Stimulated activated CD4-positive, alpha-beta T cell treated with anti-CD3 and anti-CD28 coated beads, TNF-alpha, amount 100 ng/mL, for 24 hours (primary cell): ENCODE data around the gene F2RL1.
"Not testable (repeated sequence)": the region's sequence is repeated elsewhere in the genome, so short reads cannot be mapped to it uniquely, and the experiment has no call there.

ENCODE experiments used
- DNase-seq, 3 experiments: peaks; one replicate each; pipeline ENCODE4 v3.0.0-alpha.2; 2020; ENCODE audit warnings: low read depth in 3 of 3

The F2RL1 gene

GRCh38 chr5:76849419-76850291, 30.8 kb downstream of the F2RL1 start, which contains the start of gene S100Z:
Gene S100Z (plus strand): TSS chr5:76850014. CDS start chr5:76875360, 25,346 bp downstream.
- peak in 2 of 3 experiments; percentile 16 to 38 for DNase-seq

- no peak for DNase-seq
These were observed 31.8 kb downstream of the F2RL1 start for GRCh38 chr5:76850543-76851145.

- no peak for DNase-seq
These were observed 33.0 kb downstream of the F2RL1 start for GRCh38 chr5:76851728-76852369.

- DNase-seq: no peak
These were observed 33.9 kb downstream of the F2RL1 start for GRCh38 chr5:76852772-76853171.

DNA sequence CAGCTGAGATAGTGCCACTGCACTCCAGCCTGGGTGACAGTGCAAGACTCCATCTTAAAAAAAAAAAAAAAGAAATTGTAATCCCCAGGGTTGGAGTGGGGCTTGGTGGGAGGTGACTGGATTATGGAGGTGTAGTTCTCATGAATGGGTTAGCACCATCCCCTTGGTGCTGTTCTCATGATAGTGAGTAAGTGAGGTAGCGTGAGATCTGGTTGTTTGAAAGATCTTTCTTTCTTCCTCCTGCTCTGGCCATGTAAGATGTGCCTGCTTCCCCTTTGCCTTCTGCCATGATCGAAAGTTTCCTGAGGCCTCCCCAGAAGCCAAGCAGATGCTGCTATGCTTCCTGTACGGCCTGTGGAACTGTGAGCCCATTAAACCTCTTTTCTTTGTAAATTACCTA, 34.9 kb downstream of the F2RL1 start:
- DNase-seq: not testable (repeated sequence)

- no peak for DNase-seq
These were observed 35.8 kb downstream of the F2RL1 start for GRCh38 chr5:76854644-76855043.

GRCh38 chr5:76855501-76855900, 36.7 kb downstream of the F2RL1 start:
- DNase-seq: not testable (repeated sequence)

DNA sequence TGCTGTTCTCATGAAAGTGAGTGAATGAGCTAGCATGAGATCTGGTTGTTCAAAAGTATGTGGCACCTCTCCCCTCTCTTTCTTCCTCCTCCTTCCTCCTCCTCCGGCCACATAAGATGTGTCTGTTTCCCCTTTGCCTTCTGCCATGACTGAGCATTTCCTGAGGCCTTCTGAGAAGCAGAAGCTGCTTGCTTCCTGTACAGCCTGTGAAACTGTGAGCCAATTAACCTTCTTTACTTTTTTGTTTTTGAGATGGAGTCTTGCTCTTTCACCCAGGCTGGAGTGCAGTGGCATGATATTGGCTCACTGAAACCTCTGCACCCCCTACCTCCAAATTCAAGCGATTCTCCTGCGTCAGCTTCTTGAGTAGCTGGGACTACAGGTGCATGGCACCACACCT, 37.1 kb downstream of the F2RL1 start:
- peak in 1 of 3 experiments; percentile 8 for DNase-seq

GRCh38 chr5:76856800-76857199, 38.0 kb downstream of the F2RL1 start:
- DNase-seq: not testable (repeated sequence)

DNA sequence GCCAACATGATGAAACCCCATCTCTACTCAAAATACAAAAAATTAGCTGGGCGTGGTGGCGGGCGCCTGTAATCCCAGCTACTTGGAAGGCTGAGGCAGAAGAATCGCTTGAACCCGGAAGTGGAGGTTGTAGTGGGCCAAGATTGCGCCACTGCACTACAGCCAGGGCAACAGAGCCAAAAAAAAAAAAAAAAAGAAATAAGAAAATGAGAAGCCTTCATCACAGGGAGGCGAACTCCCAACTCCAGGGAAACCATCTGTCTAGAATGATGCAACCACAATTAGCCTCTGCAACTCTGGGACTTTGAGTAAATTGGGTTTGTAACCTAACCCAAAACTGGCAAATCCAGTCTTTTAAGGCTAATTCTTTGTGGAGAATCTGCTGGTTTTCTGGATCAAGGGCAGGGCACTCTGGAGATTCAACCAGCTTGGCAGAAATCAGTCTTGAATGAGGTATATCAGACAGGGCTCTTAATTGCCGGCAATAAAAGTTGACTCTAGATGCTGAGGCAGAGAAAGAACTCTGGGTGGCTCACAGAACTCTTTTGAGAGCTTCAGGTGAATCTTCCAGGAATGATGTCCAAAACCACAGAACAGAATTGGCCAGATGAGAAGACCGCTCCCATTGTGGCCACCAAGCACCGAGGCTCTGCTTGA, 40.9 kb downstream of the F2RL1 start:
- DNase-seq: no peak

- DNase-seq: no peak
These were observed 42.8 kb downstream of the F2RL1 start for GRCh38 chr5:76861612-76862011.

- no peak for DNase-seq
These were observed 44.2 kb downstream of the F2RL1 start for GRCh38 chr5:76863001-76863400.

- no peak for DNase-seq
These were observed 47.7 kb downstream of the F2RL1 start for GRCh38 chr5:76866503-76866902.

DNA sequence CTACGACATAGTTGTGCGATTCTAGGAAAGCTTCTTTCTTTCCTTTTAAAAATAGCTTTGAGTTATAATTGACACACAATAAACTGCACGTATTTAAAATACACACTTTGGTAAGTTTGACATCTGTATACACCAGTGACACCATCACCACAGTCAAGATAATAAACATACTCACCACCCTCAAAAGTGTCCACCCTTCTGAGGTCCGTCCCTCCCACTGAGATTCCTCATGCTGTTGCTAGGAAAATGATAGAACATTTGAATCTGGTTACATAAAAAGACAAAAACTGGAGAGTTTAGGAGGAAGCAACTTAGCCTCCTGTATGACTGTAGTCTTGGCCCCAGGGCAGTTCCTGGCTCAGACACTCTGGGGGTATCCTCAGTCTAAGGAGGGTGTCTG, 48.2 kb downstream of the F2RL1 start:
- DNase-seq: no peak

GRCh38 chr5:76867827-76868693, 49.2 kb downstream of the F2RL1 start:
- peak; percentile 31 to 55 (median 37) for DNase-seq

DNA sequence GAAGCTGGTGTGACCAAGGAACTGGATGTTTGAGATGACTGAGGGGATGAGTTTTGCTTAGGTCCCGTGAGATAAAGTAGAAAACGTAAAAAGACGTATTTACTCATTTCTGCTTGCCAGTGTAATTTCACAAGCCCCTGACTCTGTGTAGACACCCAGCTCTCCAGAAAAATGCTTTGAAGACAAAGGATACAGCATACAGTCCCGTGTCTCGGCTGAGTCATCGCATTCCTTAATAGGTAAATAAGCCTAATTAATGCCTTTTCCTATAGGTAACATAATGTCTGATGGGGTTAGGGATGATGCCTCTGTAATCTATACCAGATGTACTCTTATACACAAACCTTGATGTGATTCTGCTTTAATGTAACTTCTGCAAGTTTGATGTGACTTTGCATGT, 51.2 kb downstream of the F2RL1 start:
- DNase-seq: no peak

GRCh38 chr5:76874088-76874581, 55.3 kb downstream of the F2RL1 start:
- DNase-seq: no peak
